Hepatocyte (in vitro differentiated cells): ENCODE results near the gene DBN1. TPM values are rescaled to one million over a fixed set of nuclear protein-coding genes. Genes with fewer than 3 reads are reported as not detected.

ENCODE experiments used
- DNase-seq: peaks from one replicate; pipeline ENCODE4 v3.0.0-alpha.2; 2016; ENCODE audit warnings: low spot score
- H2AFZ ChIP-seq: fragments of 200-600 bp; sonication (generic); 2 replicates; pipeline ENCODE4 v1.6.0; 2016; ENCODE audit warnings: antibody characterized with exemption, mild to moderate bottlenecking
- H3K27ac ChIP-seq: fragments of 200-600 bp; sonication (generic); 2 replicates; pipeline ENCODE4 v1.5.1; 2016; ENCODE audit warnings: mild to moderate bottlenecking
- H3K27me3 ChIP-seq: fragments of 200-600 bp; sonication (generic); 2 replicates; pipeline ENCODE4 v1.6.1; 2016
- H3K36me3 ChIP-seq: fragments of 200-600 bp; sonication (generic); replicated peaks from 2 replicates; pipeline ENCODE4 v1.5.1; 2016; ENCODE audit warnings: low read depth; ENCODE audit not compliant: insufficient read depth
- H3K4me1 ChIP-seq: fragments of 200-600 bp; sonication (generic); 2 replicates; pipeline ENCODE4 v1.5.1; 2016; ENCODE audit warnings: mild to moderate bottlenecking, moderate library complexity; ENCODE audit not compliant: insufficient read depth
- H3K4me2 ChIP-seq: fragments of 200-600 bp; sonication (generic); 2 replicates; pipeline ENCODE4 v1.6.0; 2016
- H3K4me3 ChIP-seq: fragments of 200-600 bp; sonication (generic); 2 replicates; pipeline ENCODE4 v1.5.1; 2016; ENCODE audit warnings: mild to moderate bottlenecking
- H3K79me2 ChIP-seq: fragments of 200-600 bp; sonication (generic); 2 replicates; pipeline ENCODE4 v1.6.0; 2017; ENCODE audit warnings: mild to moderate bottlenecking
- H3K9me2 ChIP-seq: fragments of 200-600 bp; sonication (generic); replicated peaks from 2 replicates; pipeline ENCODE4 v1.6.0; 2017; ENCODE audit warnings: mild to moderate bottlenecking; ENCODE audit not compliant: insufficient read depth
- H3K9me3 ChIP-seq: fragments of 200-600 bp; sonication (generic); 2 replicates; pipeline ENCODE4 v1.5.1; 2016; ENCODE audit warnings: low read depth, mild to moderate bottlenecking
- H4K20me1 ChIP-seq: fragments of 200-600 bp; sonication (generic); 2 replicates; pipeline ENCODE4 v1.6.0; 2016; ENCODE audit warnings: mild to moderate bottlenecking; ENCODE audit not compliant: insufficient read depth, poor library complexity, severe bottlenecking
- EZH2 ChIP-seq: fragments of 200-600 bp; sonication (generic); IDR thresholded peaks from 2 replicates; pipeline ENCODE4 v1.6.1; 2016; ENCODE audit warnings: antibody characterized with exemption, mild to moderate bottlenecking, borderline replicate concordance
- EZH2phosphoT487 ChIP-seq: fragments of 200-600 bp; sonication (generic); IDR thresholded peaks from one replicate; pipeline ENCODE4 v1.6.1; 2018; ENCODE audit warnings: antibody characterized with exemption, mild to moderate bottlenecking, low read depth, moderate library complexity; ENCODE audit not compliant: unreplicated experiment, severe bottlenecking
- WGBS: methylation state at CpG from one replicate; pipeline ENCODE4 v1.1.6; 2016; ENCODE audit warnings: low lambda C conversion rate; ENCODE audit errors: missing lambda C conversion rate; 5-methylcytosine and 5-hydroxymethylcytosine counted together
- polyA plus RNA-seq: library from polyadenylated mRNA; unstranded; fragments of >200 nt; fragmentation: Nextera tagmentation; extraction: Ambion mirVana; gene quantifications from 2 replicates; pipeline ENCODE4 v1.2.1, GENCODE V29; 2016
- total RNA-seq: library from RNA; depleted of rRNA; stranded (reverse); fragments of >200 nt; gene quantifications from 2 replicates; pipeline ENCODE4 v1.2.3, GENCODE V29; 2014
- TF ChIP-seq, protein P1 (sequence below): fragments of 200-600 bp; sonication (generic); IDR thresholded peaks from 2 replicates; pipeline ENCODE4 v1.5.1; 2016; ENCODE audit warnings: antibody characterized with exemption, mild to moderate bottlenecking; ENCODE audit not compliant: poor library complexity

Gene DBN1
- total and polyA plus RNA-seq, 2 experiments from 2014 or later = 107 to 122 TPM

DNA sequence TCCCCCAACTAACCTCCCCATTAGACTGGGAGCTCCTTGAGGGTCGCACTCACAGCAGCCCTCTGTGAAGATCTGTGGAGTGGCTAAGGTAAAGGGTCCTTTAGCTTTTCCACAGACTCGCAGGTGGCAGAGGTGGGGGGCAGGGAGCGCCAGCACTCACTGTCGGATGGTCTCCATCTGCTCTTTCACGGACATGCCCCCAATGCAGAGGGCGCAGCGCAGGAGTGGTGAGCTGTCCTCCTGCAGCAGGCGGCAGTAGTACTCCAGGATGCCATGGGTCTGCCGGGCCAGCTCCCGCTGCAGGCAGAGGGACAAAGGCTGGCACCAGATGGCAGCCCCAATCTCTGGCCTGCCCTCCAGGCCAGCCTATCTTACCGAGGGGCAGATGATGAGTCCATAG, 41.1 kb upstream of the DBN1 start:
- peaks cover 19% of the 10 kb centered on the region for H3K79me2 ChIP-seq
- no peak overlapping the region for H3K4me3 ChIP-seq
- H3K9me2 ChIP-seq = no peaks in the 10 kb centered on the region
- no peaks in the 10 kb centered on the region for H3K27me3 ChIP-seq
- no peak overlapping the region for H3K27ac ChIP-seq
- no peaks in the 10 kb centered on the region for H3K36me3 ChIP-seq
- peaks cover 4% of the 10 kb centered on the region for H3K4me1 ChIP-seq
- no peaks in the 10 kb centered on the region for H4K20me1 ChIP-seq
- no peaks in the 10 kb centered on the region for H3K9me3 ChIP-seq
- no peak for DNase-seq
- WGBS = 96% methylated on average over 11 of the region's 11 CpGs
- H3K4me2 ChIP-seq = no peak overlapping the region
- H2AFZ ChIP-seq = no peak overlapping the region
- TF ChIP-seq EZH2phosphoT487 (no peak), EZH2 (no peak)
- TF ChIP-seq, protein P1, sequence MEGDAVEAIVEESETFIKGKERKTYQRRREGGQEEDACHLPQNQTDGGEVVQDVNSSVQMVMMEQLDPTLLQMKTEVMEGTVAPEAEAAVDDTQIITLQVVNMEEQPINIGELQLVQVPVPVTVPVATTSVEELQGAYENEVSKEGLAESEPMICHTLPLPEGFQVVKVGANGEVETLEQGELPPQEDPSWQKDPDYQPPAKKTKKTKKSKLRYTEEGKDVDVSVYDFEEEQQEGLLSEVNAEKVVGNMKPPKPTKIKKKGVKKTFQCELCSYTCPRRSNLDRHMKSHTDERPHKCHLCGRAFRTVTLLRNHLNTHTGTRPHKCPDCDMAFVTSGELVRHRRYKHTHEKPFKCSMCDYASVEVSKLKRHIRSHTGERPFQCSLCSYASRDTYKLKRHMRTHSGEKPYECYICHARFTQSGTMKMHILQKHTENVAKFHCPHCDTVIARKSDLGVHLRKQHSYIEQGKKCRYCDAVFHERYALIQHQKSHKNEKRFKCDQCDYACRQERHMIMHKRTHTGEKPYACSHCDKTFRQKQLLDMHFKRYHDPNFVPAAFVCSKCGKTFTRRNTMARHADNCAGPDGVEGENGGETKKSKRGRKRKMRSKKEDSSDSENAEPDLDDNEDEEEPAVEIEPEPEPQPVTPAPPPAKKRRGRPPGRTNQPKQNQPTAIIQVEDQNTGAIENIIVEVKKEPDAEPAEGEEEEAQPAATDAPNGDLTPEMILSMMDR = no peak

DNA sequence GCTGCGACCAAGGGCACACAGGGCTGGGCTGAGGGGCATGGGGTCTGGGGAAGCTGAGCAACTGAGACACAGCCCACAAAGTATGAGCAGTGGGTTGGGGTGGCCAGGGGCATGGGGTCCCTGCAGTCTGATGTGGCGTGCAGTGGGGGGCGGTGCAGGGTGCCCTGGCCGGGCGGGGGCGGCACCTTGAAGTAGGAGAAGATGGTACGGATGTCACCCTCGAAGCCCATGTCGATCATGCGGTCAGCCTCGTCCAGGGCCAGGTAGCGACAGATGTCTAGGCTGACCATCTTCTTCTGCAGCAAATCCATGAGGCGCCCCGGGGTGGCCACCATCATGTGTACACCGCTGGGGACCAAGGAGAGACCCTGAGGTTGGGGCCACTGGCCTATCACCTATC, 40.1 kb upstream of the DBN1 start:
- DNase-seq = no peak
- TF ChIP-seq, protein P1 = no peak
- no peak for TF ChIP-seq EZH2
- no peak for TF ChIP-seq EZH2phosphoT487
- no peaks in the 10 kb centered on the region for H4K20me1 ChIP-seq

DNA sequence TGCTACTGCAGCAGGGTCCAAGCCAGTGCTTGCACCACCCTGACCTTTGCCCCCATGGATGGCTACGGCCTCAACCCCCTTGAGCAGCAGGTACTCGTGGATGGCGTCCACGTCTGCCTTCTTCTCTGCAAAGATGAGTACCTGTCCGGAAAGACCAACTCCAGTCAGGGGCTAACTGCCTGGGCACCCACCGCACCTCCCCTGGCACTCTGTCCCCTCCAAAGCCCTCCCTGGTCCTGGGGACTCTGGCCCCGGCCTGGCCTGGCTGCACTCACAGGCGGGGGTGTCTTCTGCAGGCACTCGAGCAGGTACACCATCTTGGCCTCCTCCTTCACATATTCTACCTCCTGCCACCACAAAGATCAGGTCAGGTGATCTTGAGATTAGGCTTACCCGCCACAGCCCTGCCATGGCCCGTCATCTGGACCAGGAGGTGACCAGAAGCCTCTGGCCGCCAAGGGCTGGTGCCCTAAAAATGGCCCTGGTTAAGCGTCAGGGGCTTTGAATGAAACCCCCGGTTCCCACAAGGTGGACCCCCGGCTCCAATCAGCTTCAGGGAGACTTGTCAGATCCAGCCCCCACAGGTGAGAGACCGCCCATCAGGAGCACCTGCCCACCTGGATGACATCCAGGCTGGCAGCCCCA, 39.4 kb upstream of the DBN1 start:
- H4K20me1 ChIP-seq = no peaks in the 10 kb centered on the region
- peaks cover 15% of the 10 kb centered on the region for H3K79me2 ChIP-seq
- H3K36me3 ChIP-seq = no peaks in the 10 kb centered on the region
- H3K9me2 ChIP-seq = no peaks in the 10 kb centered on the region
- 90% methylated on average over 16 of the region's 16 CpGs for WGBS
- no peak overlapping the region for H2AFZ ChIP-seq
- H3K27ac ChIP-seq = no peak overlapping the region
- no peaks in the 10 kb centered on the region for H3K9me3 ChIP-seq
- DNase-seq = no peak
- no peak overlapping the region for H3K4me2 ChIP-seq
- H3K27me3 ChIP-seq = no peaks in the 10 kb centered on the region
- H3K4me1 ChIP-seq = peaks cover 4% of the 10 kb centered on the region
- no peak overlapping the region for H3K4me3 ChIP-seq
- TF ChIP-seq EZH2 (no peak), EZH2phosphoT487 (no peak)
- TF ChIP-seq, protein P1 = no peak

More for the DNA sequence above, 40.1 kb upstream of the DBN1 start:
- Histone ChIP-seq H3K4me3 (no peak overlapping the region), H3K79me2 (peaks cover 15% of the 10 kb centered on the region), H3K4me2 (no peak overlapping the region), H3K9me3 (no peaks in the 10 kb centered on the region), H3K27ac (no peak overlapping the region), H2AFZ (no peak overlapping the region), H3K27me3 (no peaks in the 10 kb centered on the region), H3K9me2 (no peaks in the 10 kb centered on the region), H3K4me1 (peaks cover 4% of the 10 kb centered on the region), H3K36me3 (no peaks in the 10 kb centered on the region)
- WGBS = 92% methylated on average over 9 of the region's 15 CpGs
